ENCODE measurements around the gene DDR1. TPM values are rescaled to one million over a fixed set of nuclear protein-coding genes. Genes with fewer than 3 reads are reported as not detected.
A peak's percentile ranks its signal among the peaks of the same experiment; 100 is the strongest.

The DDR1 gene
- total and polyA plus RNA-seq, 8 donors: 77.9 to 148 (median 90.0) TPM

DNA sequence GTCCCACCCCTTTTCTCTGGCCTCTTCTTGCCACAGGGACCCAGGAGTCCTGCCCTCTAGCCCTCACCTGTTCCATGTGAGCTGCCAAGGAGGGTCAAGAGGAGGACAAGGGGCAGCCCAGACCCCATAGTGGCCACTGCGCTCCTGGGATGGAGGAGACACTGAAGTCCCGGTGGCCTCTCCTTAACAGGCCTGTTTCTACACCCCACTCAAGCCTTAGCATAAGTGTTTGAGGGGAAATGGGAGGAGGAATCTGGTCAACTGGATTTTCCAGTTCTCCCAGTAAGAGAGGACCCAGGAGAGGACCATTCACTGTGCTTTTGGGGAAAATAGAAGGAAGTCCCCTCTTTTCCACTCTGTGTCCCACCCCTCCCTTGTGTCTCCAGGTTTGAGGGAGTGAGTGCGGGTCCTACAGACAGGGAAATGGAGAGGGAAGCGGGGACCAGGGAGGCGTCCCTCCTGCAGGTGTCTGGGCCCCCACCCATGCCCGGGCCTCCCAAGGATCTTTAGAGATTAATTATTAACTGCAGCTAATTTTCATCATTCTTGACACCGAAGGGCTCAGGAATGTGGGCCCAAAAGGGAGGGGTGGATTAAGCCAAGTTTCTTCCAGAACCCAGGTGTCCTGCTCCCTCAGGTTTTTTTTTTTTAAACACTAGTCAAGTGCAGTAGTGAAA is 47.8 kb downstream of the DDR1 start, which contains the start of gene SFTA2:
TSS of gene SFTA2 (minus strand) at position 202 of the 677 bp plus-strand sequence. CDS start at position 128, 74 bp downstream.
- Histone ChIP-seq H3K9me3 (peaks cover 0 to 7% of the 10 kb centered on the region in 2 donors), H3K4me3 (peak within 1 kb of the TSS; percentile 29 to 44), H3K27me3 (no peaks in the 10 kb centered on the region), H3K4me1 (peaks cover 0 to 9% of the 10 kb centered on the region in 2 donors), H3K36me3 (no peaks in the 10 kb centered on the region), H3K27ac (peak within 1 kb of the TSS; percentile 48 to 85)
- ATAC-seq: peak; percentile 66
- intact Hi-C loops (cut with DNase I): no loop called here
- DNase-seq: peak in 3 of 4 donors; percentile 17 to 60 (median 51)
- TF ChIP-seq, protein P1, sequence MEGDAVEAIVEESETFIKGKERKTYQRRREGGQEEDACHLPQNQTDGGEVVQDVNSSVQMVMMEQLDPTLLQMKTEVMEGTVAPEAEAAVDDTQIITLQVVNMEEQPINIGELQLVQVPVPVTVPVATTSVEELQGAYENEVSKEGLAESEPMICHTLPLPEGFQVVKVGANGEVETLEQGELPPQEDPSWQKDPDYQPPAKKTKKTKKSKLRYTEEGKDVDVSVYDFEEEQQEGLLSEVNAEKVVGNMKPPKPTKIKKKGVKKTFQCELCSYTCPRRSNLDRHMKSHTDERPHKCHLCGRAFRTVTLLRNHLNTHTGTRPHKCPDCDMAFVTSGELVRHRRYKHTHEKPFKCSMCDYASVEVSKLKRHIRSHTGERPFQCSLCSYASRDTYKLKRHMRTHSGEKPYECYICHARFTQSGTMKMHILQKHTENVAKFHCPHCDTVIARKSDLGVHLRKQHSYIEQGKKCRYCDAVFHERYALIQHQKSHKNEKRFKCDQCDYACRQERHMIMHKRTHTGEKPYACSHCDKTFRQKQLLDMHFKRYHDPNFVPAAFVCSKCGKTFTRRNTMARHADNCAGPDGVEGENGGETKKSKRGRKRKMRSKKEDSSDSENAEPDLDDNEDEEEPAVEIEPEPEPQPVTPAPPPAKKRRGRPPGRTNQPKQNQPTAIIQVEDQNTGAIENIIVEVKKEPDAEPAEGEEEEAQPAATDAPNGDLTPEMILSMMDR (IDR thresholded peaks at IDR 0.05): no peak

GRCh38 chr6:30932665-30933365 is 48.5 kb downstream of the DDR1 start:
- Histone ChIP-seq H3K36me3 (no peaks in the 10 kb centered on the region), H3K27ac (peak overlapping the region; percentile 48 to 85), H3K27me3 (no peaks in the 10 kb centered on the region), H3K9me3 (peaks cover 0 to 7% of the 10 kb centered on the region in 2 donors), H3K4me1 (peaks cover 0 to 9% of the 10 kb centered on the region in 2 donors), H3K4me3 (no peak overlapping the region)
- TF ChIP-seq, protein P1 (IDR thresholded peaks at IDR 0.05): no peak
- DNase-seq (no peak), ATAC-seq (no peak)
- intact Hi-C loops (cut with DNase I): no loop called here

- peak in 3 of 4 donors; percentile 45 to 79 (median 71) for DNase-seq
- Histone ChIP-seq H3K36me3 (no peaks in the 10 kb centered on the region), H3K27ac (peak overlapping the region; percentile 55 to 67)
Observed at GRCh38 chr6:30935018-30935417, 50.7 kb downstream of the DDR1 start.

GRCh38 chr6:30937265-30937664 is 52.9 kb downstream of the DDR1 start:
- DNase-seq: peak in 1 of 4 donors; percentile 78
- H3K9me3 ChIP-seq: no peaks in the 10 kb centered on the region
- ATAC-seq: peak; percentile 77
- peak overlapping the region; percentile 51 to 55 for H3K27ac ChIP-seq
- peaks cover under 1 to 11% of the 10 kb centered on the region in 2 donors for H3K4me1 ChIP-seq
- TF ChIP-seq, protein P1 (IDR thresholded peaks at IDR 0.05): no peak
- peaks cover 0 to 11% of the 10 kb centered on the region in 2 donors for H3K27me3 ChIP-seq
- H3K36me3 ChIP-seq: no peaks in the 10 kb centered on the region
- peak overlapping the region; percentile 10 to 37 for H3K4me3 ChIP-seq
- intact Hi-C loops (cut with DNase I): no loop called here

More at GRCh38 chr6:30935018-30935417, 50.7 kb downstream of the DDR1 start:
- TF ChIP-seq, protein P1 (IDR thresholded peaks at IDR 0.05): no peak
- Histone ChIP-seq H3K9me3 (no peaks in the 10 kb centered on the region), H3K4me1 (peaks cover 0 to 9% of the 10 kb centered on the region in 2 donors), H3K27me3 (no peaks in the 10 kb centered on the region), H3K4me3 (peak overlapping the region in 1 of 2 donors; percentile 37)
- intact Hi-C loops (cut with DNase I): no loop called here
- ATAC-seq: peak; percentile 24

DNA sequence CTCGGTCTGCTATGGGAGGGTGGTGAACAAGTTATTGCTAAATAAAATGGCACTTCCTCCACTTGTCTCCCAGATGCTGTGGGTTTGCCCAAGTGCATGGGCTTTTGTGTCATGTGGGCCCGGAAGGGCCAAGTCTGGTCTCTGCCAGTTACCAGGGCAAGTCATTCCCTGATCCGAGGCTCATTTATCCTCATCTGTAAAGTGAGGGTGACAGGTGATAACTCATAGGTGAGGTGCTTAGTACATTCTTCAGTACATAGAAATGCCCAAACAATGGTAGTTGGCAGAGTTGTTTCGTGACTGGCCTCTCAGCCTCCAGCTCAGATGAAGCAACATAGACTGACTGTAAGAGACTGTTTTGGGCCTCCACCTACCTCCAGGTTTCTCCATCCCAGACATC is 54.4 kb downstream of the DDR1 start:
- no peak overlapping the region for H3K27ac ChIP-seq
- DNase-seq (no peak), ATAC-seq (no peak)
- no peak overlapping the region for H3K4me3 ChIP-seq
- peaks cover 0 to 26% of the 10 kb centered on the region in 2 donors for H3K27me3 ChIP-seq
- no peaks in the 10 kb centered on the region for H3K9me3 ChIP-seq
- TF ChIP-seq, protein P1 (IDR thresholded peaks at IDR 0.05): no peak
- intact Hi-C loops (cut with DNase I): no loop called here
- no peaks in the 10 kb centered on the region for H3K36me3 ChIP-seq
- H3K4me1 ChIP-seq: peaks cover 6 to 19% of the 10 kb centered on the region in 2 donors

All from left lung (tissue), 10 donors.